Measurements from ENCODE around the gene LAMTOR3. TPM values are rescaled to one million over a fixed set of nuclear protein-coding genes. Genes with fewer than 3 reads are reported as not detected.

LAMTOR3 gene
- total RNA-seq, 1 donor from 2014 or later = 29.7 TPM

DNA sequence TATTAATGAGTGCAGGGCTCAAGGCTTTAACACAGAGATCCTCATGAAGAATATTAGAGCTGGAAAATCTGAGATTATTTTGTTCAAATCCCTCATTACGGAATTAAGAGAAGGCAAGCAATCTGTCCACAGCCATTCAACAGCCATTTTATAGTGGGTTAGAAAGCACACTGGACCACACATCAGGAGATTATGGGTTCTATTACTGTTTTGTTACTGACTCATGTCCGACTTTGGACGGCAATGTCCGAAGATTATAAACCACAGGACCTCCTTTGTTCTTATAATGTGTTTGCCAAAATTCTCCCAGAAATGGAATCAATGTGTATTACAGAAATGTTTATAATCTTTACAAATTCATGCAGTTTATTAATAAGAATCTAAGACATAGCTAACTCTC is 8.1 kb downstream of the LAMTOR3 start:
- H3K4me1 Mint-ChIP-seq (ENCODE audit: low read depth) = peaks cover 12% of the 10 kb centered on the region
- no peaks in the 10 kb centered on the region for H3K27me3 Mint-ChIP-seq (ENCODE audit: insufficient read depth)
- peaks cover 16% of the 10 kb centered on the region for H3K36me3 Mint-ChIP-seq (ENCODE audit: low read depth)
- DNase-seq (ENCODE audit: low spot score) = no peak
- intact Hi-C loops (cut with micrococcal nuclease) = loop anchor here (5.0 kb wide), 1 partner anchor 164 kb away; no protein-coding TSS in a partner anchor
- no peak overlapping the region for H3K27ac Mint-ChIP-seq
- H3K9me3 Mint-ChIP-seq = no peaks in the 10 kb centered on the region
- no peak overlapping the region for H3K4me3 Mint-ChIP-seq

DNA sequence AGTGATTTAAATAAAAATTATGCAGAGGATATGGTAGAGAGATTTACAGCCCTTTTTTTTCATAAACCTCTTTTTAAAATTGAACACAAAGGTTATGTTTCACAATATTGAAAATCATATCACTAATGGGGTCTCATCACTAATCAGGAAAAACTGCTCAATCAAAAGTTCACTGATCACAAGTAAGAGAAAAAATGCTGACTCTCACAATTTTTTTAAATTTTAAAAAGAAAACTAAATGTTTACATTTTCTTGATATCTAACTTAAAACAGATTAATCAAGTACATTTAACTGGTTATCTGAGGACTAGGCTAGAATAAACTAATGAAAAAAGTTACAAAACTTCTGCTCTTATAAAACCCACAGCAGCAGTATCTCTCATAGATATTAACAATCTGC is 8.5 kb downstream of the LAMTOR3 start:
- no peak overlapping the region for H3K4me3 Mint-ChIP-seq
- no peaks in the 10 kb centered on the region for H3K27me3 Mint-ChIP-seq (ENCODE audit: insufficient read depth)
- DNase-seq (ENCODE audit: low spot score) = no peak

DNA sequence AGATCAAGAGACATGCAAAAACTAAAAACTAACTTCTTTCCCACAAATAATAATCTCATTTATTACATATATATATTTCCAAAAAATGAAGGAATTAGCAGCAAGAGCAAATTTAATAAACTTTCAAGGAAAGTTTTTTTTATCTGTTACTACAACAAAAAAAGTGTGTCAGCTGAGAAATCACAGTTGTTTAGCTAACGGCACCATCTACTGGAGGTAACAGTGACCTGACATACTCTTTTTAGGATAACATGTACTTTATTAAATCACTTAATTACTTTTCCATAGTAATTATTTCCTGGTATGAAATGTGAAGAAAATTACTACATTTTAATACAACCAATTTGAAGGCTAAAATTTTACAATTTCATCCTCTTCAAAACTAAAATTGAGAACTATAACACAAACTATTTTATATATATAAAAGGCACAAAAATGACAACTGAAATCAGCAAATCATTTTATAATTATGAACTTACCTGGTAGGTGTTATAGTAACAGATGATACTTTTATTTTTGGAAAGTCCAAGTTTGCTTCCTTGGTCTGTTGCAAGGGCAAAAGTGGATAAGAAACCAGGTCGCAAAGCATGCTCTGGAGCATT is 9.1 kb downstream of the LAMTOR3 start:
- no peak overlapping the region for H3K27ac Mint-ChIP-seq
- H3K27me3 Mint-ChIP-seq (ENCODE audit: insufficient read depth) = no peaks in the 10 kb centered on the region
- H3K9me3 Mint-ChIP-seq = no peaks in the 10 kb centered on the region
- DNase-seq (ENCODE audit: low spot score) = no peak
- H3K4me1 Mint-ChIP-seq (ENCODE audit: low read depth) = peaks cover 4% of the 10 kb centered on the region
- H3K4me3 Mint-ChIP-seq = no peak overlapping the region
- H3K36me3 Mint-ChIP-seq (ENCODE audit: low read depth) = peaks cover 14% of the 10 kb centered on the region
- intact Hi-C loops (cut with micrococcal nuclease) = loop anchor here (1.0 to 5.0 kb wide), 6 partner anchors 38 to 422 kb away; no protein-coding TSS in a partner anchor

More for the DNA sequence above, 8.5 kb downstream of the LAMTOR3 start:
- Mint-ChIP-seq H3K9me3 (no peaks in the 10 kb centered on the region), H3K36me3 (ENCODE audit: low read depth) (peaks cover 12% of the 10 kb centered on the region), H3K4me1 (ENCODE audit: low read depth) (peaks cover 7% of the 10 kb centered on the region), H3K27ac (no peak overlapping the region)
- intact Hi-C loops (cut with micrococcal nuclease) = loop anchor here (1.0 to 5.0 kb wide), 6 partner anchors 39 to 423 kb away; no protein-coding TSS in a partner anchor

DNA sequence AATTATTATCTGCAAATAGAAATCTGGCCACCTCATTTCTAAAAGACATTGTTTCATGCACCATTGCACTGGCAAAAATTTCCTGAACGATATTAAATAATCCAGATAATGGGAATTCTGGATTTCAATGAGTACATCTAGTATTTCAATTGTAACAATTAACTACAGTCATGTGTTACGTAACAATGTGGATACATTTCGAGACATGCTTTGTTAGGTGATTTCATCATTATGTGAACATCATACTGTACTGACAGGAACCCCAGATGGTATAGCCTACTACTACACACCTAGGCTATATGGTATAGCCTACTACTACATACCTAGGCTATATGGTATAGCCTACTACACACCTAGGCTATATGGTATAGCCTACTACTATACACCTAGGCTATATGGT is 14.8 kb downstream of the LAMTOR3 start:
- H3K27me3 Mint-ChIP-seq (ENCODE audit: insufficient read depth) = no peaks in the 10 kb centered on the region
- no peak overlapping the region for H3K27ac Mint-ChIP-seq
- H3K36me3 Mint-ChIP-seq (ENCODE audit: low read depth) = peaks cover 28% of the 10 kb centered on the region
- no peaks in the 10 kb centered on the region for H3K9me3 Mint-ChIP-seq
- intact Hi-C loops (cut with micrococcal nuclease) = no loop called here
- H3K4me3 Mint-ChIP-seq = no peak overlapping the region
- H3K4me1 Mint-ChIP-seq (ENCODE audit: low read depth) = no peaks in the 10 kb centered on the region
- no peak for DNase-seq (ENCODE audit: low spot score)

DNA sequence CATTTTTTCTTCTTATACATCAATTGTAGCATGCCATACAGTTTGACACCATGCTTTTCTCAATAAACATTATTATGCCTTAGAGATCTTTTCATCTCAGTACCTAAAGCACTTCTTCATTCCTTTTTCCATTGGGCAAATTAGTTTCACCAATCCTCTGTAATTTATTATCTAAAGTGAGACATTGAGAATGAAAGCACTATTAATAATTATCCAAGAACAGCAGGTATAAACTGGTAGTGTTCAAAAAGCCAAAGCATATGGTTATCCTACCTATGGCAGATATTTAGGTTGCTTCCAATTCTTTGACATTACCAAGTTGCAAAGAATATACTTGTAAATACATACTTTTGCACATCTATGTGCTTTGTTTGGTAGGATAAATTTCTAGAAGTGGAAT is 15.6 kb downstream of the LAMTOR3 start:
- intact Hi-C loops (cut with micrococcal nuclease) = no loop called here
- Mint-ChIP-seq H3K27me3 (ENCODE audit: insufficient read depth) (no peaks in the 10 kb centered on the region), H3K4me1 (ENCODE audit: low read depth) (no peaks in the 10 kb centered on the region), H3K36me3 (ENCODE audit: low read depth) (peaks cover 32% of the 10 kb centered on the region), H3K9me3 (no peaks in the 10 kb centered on the region), H3K4me3 (no peak overlapping the region), H3K27ac (no peak overlapping the region)
- no peak for DNase-seq (ENCODE audit: low spot score)

DNA sequence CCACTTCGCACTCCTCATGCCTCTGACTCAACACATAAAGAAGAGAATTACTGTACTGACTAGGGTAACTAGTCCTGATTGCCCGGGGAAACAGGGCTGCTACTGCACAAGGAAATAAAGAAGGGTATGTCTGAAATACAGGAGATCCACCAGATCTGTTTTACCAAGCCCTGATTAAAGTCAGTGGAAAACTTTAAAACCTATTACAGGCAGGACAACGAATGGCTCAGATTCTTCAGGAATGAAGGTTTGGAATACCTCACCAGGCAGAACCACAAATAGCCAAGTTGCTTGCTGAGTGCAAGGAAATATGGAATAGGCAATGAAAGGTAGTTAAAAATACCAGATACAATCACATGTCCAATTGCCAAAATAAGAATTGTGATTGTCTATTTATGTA is 17.3 kb downstream of the LAMTOR3 start:
- intact Hi-C loops (cut with micrococcal nuclease) = no loop called here
- H3K27me3 Mint-ChIP-seq (ENCODE audit: insufficient read depth) = no peaks in the 10 kb centered on the region
- peak overlapping the region; percentile 5 for H3K27ac Mint-ChIP-seq
- DNase-seq (ENCODE audit: low spot score) = no peak
- no peaks in the 10 kb centered on the region for H3K9me3 Mint-ChIP-seq
- peaks cover 37% of the 10 kb centered on the region for H3K36me3 Mint-ChIP-seq (ENCODE audit: low read depth)
- no peaks in the 10 kb centered on the region for H3K4me1 Mint-ChIP-seq (ENCODE audit: low read depth)
- H3K4me3 Mint-ChIP-seq = no peak overlapping the region

DNA sequence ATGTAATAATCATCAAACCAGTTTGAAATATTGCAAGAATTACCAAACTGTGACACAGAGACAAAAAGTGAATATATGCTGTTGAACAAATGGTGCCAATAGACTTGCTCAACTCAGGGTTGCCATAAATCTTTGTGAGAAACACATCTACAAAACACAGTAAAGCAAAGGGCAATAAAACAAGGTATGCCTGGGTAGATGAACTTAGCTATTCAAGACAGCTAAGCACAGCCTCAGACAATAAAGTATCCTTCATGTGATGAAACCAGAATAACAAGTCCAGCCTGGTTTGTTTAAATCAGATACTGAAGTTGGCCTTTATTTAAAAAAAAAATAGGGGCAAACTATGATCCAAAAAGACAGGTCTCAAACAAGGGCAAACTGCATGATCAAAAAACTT is 19.2 kb downstream of the LAMTOR3 start:
- DNase-seq (ENCODE audit: low spot score) = no peak
- H3K4me1 Mint-ChIP-seq (ENCODE audit: low read depth) = no peaks in the 10 kb centered on the region
- intact Hi-C loops (cut with micrococcal nuclease) = no loop called here
- H3K36me3 Mint-ChIP-seq (ENCODE audit: low read depth) = peaks cover 45% of the 10 kb centered on the region
- H3K4me3 Mint-ChIP-seq = no peak overlapping the region
- no peak overlapping the region for H3K27ac Mint-ChIP-seq
- H3K9me3 Mint-ChIP-seq = no peaks in the 10 kb centered on the region
- no peaks in the 10 kb centered on the region for H3K27me3 Mint-ChIP-seq (ENCODE audit: insufficient read depth)

DNA sequence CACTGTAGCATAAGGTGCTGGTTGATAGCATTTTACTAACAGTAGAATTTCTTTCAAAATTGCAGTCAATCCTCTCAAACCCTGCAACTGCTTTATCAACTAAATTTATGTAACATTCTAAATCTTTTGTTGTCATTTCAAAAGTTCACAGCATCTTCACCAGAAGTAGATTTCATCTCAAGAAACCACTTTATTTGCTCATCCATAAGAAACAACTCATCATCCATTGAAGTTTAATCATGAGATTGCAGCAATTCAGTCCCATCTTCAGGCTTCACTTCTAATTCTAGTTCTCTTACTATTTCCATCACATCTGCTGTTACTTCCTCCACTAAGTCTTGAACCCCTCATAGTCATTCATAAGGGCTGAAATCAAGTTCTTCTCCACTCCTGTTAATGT is 21.7 kb downstream of the LAMTOR3 start:
- peaks cover 10% of the 10 kb centered on the region for H3K4me1 Mint-ChIP-seq (ENCODE audit: low read depth)
- H3K9me3 Mint-ChIP-seq = no peaks in the 10 kb centered on the region
- DNase-seq (ENCODE audit: low spot score) = no peak
- H3K4me3 Mint-ChIP-seq = no peak overlapping the region
- peaks cover 51% of the 10 kb centered on the region for H3K36me3 Mint-ChIP-seq (ENCODE audit: low read depth)
- peak overlapping the region; percentile 3 for H3K27ac Mint-ChIP-seq
- intact Hi-C loops (cut with micrococcal nuclease) = no loop called here
- no peaks in the 10 kb centered on the region for H3K27me3 Mint-ChIP-seq (ENCODE audit: insufficient read depth)

DNA sequence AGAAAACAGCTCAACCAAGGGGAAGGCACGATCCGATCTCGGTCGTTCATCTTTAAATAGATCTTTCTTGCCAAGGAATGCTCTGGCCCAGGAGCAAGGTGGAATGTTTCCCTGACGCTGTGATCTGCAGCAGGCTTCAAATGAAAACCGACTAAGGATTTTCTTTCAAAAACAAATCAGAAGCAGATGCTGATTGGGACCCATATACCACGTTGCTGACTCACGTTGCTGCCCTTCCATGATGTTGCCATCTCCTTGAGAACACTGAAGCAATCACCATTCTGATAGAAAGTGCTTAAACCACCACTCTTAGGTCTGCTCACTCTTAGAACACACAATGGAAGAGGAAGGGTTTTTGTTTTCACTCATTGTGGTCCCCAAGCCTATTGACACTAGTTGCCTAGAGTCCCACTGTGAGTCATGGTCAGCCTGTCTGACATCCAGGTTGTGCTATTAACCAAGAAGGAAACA is 26.1 kb downstream of the LAMTOR3 start:
- intact Hi-C loops (cut with micrococcal nuclease) = loop anchor here (1.0 kb wide), 3 partner anchors 12 to 52 kb away; partner anchors contain the start of gene DAPP1
- Mint-ChIP-seq H3K9me3 (no peaks in the 10 kb centered on the region), H3K4me3 (no peak overlapping the region), H3K36me3 (ENCODE audit: low read depth) (peaks cover 53% of the 10 kb centered on the region), H3K27me3 (ENCODE audit: insufficient read depth) (no peaks in the 10 kb centered on the region), H3K27ac (no peak overlapping the region), H3K4me1 (ENCODE audit: low read depth) (peaks cover 15% of the 10 kb centered on the region)
- no peak for DNase-seq (ENCODE audit: low spot score)

DNA sequence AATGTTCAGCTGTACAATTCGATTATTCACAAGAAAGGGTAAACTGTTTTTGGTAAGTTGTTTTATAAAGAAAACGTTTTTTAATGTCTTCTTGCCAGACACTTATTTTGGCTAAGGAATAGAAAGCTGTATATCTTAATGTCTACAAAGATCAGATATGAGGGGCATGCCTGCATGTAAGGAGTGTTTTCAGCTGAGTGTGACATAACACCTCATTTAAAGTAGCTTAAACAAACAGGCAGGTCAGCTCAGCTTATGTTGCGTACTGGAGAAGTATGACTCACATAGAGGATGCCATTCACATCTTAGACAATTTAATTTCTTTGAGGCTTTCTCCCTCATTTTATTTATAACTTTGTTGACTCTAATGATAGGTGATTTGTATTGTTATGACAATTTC is 30.4 kb downstream of the LAMTOR3 start:
- Mint-ChIP-seq H3K4me1 (ENCODE audit: low read depth) (peaks cover 47% of the 10 kb centered on the region), H3K36me3 (ENCODE audit: low read depth) (peaks cover 33% of the 10 kb centered on the region), H3K27me3 (ENCODE audit: insufficient read depth) (no peaks in the 10 kb centered on the region), H3K9me3 (no peaks in the 10 kb centered on the region), H3K4me3 (no peak overlapping the region), H3K27ac (no peak overlapping the region)
- no peak for DNase-seq (ENCODE audit: low spot score)
- intact Hi-C loops (cut with micrococcal nuclease) = no loop called here

DNA sequence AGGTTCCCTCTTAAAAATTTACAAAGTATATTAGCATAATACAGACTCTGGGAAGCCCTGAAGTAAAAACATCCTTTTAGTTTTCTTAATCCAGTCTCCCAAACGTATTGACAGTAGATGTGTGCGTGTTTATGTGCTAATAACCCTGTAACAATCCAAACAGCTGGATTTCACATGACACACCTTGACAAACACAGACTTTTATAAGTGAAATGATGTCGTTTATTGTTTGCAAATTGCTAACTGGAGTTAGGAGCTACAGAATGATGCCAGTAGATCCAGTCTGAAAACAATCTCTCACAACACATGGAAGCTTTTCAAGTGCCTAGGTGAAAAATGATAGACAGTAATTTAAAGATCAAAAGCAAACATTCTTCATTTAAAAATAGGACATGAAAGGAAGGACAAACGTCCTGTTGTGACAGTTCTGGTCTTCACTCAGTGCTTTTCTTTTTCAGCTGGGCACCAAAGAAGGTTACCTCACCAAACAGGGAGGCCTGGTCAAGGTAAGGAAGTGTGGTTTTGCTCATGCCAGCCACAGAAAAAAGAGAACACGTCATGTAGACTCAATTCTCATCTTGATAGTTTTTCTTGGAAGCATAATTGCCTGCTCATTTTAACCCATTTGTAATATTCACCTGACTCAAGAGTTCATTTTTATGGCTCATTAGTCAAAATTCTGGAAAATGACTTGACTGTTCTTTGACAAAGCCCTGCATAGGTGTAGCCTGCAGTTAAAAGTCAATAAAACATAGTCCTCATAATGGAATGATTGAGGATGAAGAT is 32.9 kb downstream of the LAMTOR3 start:
- Mint-ChIP-seq H3K4me1 (ENCODE audit: low read depth) (peaks cover 59% of the 10 kb centered on the region), H3K27ac (peak overlapping the region; percentile 75), H3K9me3 (no peaks in the 10 kb centered on the region), H3K4me3 (peak overlapping the region; percentile 2), H3K36me3 (ENCODE audit: low read depth) (peaks cover 30% of the 10 kb centered on the region), H3K27me3 (ENCODE audit: insufficient read depth) (no peaks in the 10 kb centered on the region)
- no peak for DNase-seq (ENCODE audit: low spot score)
- intact Hi-C loops (cut with micrococcal nuclease) = loop anchor here (1.0 kb wide), 2 partner anchors 9 to 14 kb away; no protein-coding TSS in a partner anchor

DNA sequence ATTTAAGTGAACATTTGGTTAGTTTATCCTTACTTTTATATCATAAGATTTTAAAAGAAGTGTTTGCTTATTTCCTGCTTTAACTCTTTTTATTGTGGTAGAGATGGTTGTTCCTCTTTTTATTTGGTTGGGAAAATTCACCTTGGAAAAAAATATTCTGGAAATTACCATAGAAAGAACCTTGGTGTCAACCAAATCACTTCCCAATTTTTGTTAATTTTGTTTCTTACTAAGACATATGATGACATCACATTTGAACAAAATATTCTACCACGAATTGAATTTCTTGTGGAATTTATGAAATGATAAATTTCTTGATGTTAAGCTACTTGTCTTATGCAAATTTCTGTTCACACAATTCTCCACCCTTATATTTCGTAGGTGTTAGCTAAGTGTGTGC is 33.7 kb downstream of the LAMTOR3 start:
- Mint-ChIP-seq H3K9me3 (no peaks in the 10 kb centered on the region), H3K27ac (no peak overlapping the region), H3K4me1 (ENCODE audit: low read depth) (peaks cover 67% of the 10 kb centered on the region), H3K4me3 (no peak overlapping the region), H3K27me3 (ENCODE audit: insufficient read depth) (no peaks in the 10 kb centered on the region), H3K36me3 (ENCODE audit: low read depth) (peaks cover 31% of the 10 kb centered on the region)
- intact Hi-C loops (cut with micrococcal nuclease) = no loop called here
- no peak for DNase-seq (ENCODE audit: low spot score)

DNA sequence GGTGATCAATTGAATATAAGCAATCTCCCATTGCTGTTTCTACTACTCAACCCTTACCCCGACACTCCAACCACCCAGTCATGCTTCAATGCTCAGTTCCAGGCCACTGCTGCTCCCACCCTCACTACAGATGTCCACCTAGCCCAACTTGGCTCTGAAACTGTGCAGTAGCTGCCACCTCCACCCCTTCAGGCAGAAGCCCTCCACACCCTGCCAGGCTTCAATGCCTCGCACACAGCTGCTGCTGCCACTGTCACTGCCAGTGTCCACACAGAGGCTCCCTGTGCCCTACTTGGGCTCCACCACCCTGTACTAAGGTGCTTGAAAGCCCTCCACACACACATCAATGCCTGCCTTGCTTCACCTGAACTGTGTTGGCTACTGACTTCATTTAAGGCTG is 34.6 kb downstream of the LAMTOR3 start:
- intact Hi-C loops (cut with micrococcal nuclease) = no loop called here

More for the DNA sequence above, 34.6 kb downstream of the LAMTOR3 start:
- peaks cover 71% of the 10 kb centered on the region for H3K4me1 Mint-ChIP-seq (ENCODE audit: low read depth)
- H3K36me3 Mint-ChIP-seq (ENCODE audit: low read depth) = peaks cover 32% of the 10 kb centered on the region
- H3K4me3 Mint-ChIP-seq = no peak overlapping the region
- DNase-seq (ENCODE audit: low spot score) = no peak
- no peaks in the 10 kb centered on the region for H3K27me3 Mint-ChIP-seq (ENCODE audit: insufficient read depth)
- H3K27ac Mint-ChIP-seq = peak overlapping the region; percentile 36
- H3K9me3 Mint-ChIP-seq = no peaks in the 10 kb centered on the region

Measured in activated T-helper 1 cell treated with anti-CD3 and anti-CD28 coated beads, Interleukin-12 subunit alpha, Interleukin-12 subunit beta, Interleukin-2, Interleukin-4 antibody, amounts not matched to agents 30 ng/mL and 10 ng/mL and 1 ng/mL, durations not matched to agents 14 hours and 24 hours and 36 hours (primary cell).